Omental fat pad (tissue), 4 donors: ENCODE measurements around the gene CD160. TPM values are rescaled to one million over a fixed set of nuclear protein-coding genes. Genes with fewer than 3 reads are reported as not detected.
"Not testable (repeated sequence)": the region's sequence is repeated elsewhere in the genome, so short reads cannot be mapped to it uniquely, and the experiment has no call there.

ENCODE experiments used
- ATAC-seq: fragments of 150-250 bp; one replicate; pipeline ENCODE4 v1.9.1; 2016; ENCODE audit warnings: mild to moderate bottlenecking, moderate library complexity; ENCODE audit not compliant: low FRiP score
- DNase-seq: peaks from one replicate; pipeline ENCODE4 v3.0.0-alpha.2; 2019; ENCODE audit warnings: low spot score
- total RNA-seq, 4 donors: library from RNA; depleted of rRNA; stranded (reverse); fragments of >200 nt; gene quantifications; one replicate each; pipeline ENCODE4 v1.1.0, GENCODE V29; 2016
- TF ChIP-seq, protein P1 (sequence below), 3 donors: fragments of 450-650 bp; IDR thresholded peaks; one replicate each; pipeline ENCODE4 v1.5.1; 2016 to 2017; ENCODE audit warnings: antibody characterized with exemption in 3 of 3, mild to moderate bottlenecking in 3 of 3, moderate library complexity in 2 of 3

CD160 gene
- total RNA-seq, 4 donors from 2014 or later: not detected

- ATAC-seq, DNase-seq: not testable (repeated sequence)
Measured at GRCh38 chr1:145764231-145764940, 45.1 kb downstream of the CD160 start.

DNA sequence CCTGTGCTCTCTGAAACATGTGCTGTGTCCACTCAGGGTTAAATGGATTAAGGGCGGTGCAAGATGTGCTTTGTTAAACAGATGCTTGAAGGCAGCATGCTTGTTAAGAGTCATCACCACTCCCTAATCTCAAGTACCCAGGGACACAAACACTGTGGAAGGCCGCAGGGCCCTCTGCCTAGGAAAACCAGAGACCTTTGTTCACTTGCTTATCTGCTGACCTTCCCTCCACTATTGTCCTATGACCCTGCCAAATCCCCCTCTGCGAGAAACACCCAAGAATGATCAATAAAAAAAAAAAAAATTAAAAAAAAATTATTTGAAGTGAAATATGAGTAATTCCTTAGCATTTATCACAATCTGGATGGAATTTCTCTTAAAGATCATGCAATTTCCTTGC, 45.8 kb downstream of the CD160 start:
- ATAC-seq: not testable (repeated sequence)

DNA sequence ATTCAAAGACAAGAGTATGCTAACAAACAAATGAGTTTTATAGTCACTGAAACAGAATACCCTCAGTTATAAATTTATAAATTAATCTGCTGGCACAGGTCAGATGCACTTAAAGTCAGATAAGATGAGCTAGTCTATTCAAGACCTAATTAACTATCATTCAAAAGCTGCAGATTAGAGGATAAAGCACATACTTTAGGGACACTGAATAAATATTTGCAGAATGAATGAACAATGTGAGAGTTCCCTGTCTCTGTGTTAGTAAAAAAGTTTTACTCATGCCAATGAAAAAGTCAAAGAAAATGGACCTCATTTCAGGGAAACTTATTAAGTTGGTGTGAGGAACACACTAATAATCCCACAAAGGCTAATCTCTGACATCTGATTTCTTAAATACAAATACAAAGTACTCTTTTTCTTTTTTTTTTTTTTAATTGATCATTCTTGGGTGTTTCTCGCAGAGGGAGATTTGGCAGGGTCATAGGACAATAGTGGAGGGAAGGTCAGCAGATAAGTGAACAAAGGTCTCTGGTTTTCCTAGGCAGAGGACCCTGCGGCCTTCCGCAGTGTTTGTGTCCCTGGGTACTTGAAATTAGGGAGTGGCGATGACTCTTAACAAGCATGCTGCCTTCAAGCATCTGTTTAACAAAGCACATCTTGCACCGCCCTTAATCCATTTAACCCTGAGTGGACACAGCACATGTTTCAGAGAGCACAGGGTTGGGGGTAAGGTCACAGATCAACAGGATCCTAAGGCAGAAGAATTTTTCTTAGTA, 46.5 kb downstream of the CD160 start:
- not testable (repeated sequence) for DNase-seq, ATAC-seq

More for the DNA sequence above, 45.8 kb downstream of the CD160 start:
- not testable (repeated sequence) for DNase-seq

DNA sequence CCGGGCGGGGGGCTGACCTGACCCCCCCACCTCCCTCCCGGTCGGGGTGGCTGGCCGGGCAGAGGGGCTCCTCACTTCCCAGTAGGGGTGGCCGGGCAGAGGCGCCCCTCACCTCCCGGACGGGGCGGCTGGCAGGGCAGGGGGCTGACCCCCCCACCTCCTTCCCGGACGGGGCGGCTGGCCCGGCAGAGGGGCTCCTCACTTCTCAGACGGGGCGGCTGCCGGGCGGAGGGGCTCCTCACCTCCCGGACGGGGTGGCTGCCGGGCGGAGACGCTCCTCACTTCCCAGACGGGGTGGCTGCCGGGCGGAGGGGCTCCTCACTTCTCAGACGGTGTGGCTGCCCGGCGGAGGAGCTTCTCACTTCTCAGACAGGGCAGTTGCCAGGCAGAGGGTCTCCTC, 47.6 kb downstream of the CD160 start:
- DNase-seq, ATAC-seq: not testable (repeated sequence)

- not testable (repeated sequence) for DNase-seq, ATAC-seq
Measured at GRCh38 chr1:145768004-145768403, 48.7 kb downstream of the CD160 start.

DNA sequence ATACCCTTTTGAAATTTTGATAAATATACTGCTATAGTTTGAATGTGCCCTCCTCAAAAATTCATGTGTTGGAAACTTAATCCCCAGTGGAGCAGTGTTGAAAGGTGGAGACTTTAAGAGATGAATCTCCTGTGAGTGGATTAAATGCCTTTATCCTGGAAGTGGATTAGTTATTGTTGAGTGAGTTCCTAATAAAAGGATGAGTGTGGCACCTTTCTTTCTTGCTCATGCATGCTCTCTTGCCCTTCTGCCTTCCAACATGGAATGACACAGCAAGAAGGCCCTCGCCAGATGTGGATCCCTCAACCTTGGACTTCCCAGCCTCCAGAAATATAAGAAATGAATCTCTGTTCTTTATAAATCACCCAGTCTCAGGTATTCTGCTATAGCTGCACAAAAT, 51.8 kb downstream of the CD160 start:
- TF ChIP-seq, protein P1, sequence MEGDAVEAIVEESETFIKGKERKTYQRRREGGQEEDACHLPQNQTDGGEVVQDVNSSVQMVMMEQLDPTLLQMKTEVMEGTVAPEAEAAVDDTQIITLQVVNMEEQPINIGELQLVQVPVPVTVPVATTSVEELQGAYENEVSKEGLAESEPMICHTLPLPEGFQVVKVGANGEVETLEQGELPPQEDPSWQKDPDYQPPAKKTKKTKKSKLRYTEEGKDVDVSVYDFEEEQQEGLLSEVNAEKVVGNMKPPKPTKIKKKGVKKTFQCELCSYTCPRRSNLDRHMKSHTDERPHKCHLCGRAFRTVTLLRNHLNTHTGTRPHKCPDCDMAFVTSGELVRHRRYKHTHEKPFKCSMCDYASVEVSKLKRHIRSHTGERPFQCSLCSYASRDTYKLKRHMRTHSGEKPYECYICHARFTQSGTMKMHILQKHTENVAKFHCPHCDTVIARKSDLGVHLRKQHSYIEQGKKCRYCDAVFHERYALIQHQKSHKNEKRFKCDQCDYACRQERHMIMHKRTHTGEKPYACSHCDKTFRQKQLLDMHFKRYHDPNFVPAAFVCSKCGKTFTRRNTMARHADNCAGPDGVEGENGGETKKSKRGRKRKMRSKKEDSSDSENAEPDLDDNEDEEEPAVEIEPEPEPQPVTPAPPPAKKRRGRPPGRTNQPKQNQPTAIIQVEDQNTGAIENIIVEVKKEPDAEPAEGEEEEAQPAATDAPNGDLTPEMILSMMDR (IDR thresholded peaks at IDR 0.05): no peak
- no peak for DNase-seq
- ATAC-seq: no peak

- DNase-seq (no peak), ATAC-seq (no peak)
- TF ChIP-seq, protein P1 (IDR thresholded peaks at IDR 0.05): no peak
Measured at GRCh38 chr1:145773423-145773822, 54.1 kb downstream of the CD160 start.

DNA sequence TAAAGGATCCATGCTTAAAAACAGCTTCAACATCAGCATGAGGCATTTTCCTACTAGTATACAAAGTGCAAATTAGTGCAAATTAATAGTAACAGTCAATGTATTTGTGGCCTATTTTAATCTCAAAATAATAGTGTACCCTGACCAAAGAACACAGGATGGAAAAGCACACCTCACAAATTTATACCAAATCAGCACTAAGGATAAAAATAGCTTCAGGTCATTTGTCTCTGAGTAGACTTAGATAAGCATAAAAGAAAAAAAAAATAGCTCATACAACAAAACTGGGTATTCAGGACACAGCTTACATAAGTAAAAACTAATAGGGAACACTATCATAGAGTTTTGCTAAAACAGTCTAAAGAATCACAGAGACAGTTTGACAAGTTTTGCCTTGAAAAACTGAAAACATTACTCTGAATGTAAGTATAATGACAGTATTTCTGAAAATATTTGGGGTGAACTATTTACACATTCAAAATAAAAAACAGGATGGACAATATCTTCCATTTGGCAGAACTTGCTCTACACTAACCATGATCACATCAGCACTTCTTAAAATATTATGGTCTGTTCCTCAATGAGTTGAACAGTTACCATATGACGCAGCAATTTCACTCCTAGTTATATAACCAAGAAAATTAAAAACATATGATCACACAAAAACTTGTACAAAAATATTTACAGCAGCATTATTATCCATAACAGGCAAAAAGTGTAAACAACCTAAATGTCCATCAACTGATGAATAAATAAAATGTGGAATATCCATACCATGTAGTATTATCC, 58.3 kb downstream of the CD160 start:
- ATAC-seq: no peak
- TF ChIP-seq, protein P1 (IDR thresholded peaks at IDR 0.05): no peak
- no peak for DNase-seq

- DNase-seq (no peak), ATAC-seq (no peak)
- TF ChIP-seq, protein P1 (IDR thresholded peaks at IDR 0.05): no peak
Measured at GRCh38 chr1:145778146-145778540, 58.8 kb downstream of the CD160 start.
